CD4-positive, alpha-beta T cell (primary cell): ENCODE results near the gene MARCHF6. TPM values are rescaled to one million over a fixed set of nuclear protein-coding genes. Genes with fewer than 3 reads are reported as not detected.

Experiments
- ATAC-seq: fragments of 200-7000 bp; cut with Tn5 transposase; one replicate; pipeline ENCODE4 v1.10.0; 2022; ENCODE audit warnings: mild to moderate bottlenecking; ENCODE audit not compliant: poor library complexity
- CTCF ChIA-PET: fragments of 350-600 bp; sonication (Branson Sonifier 250); formaldehyde crosslinking; loops from one replicate; lab custom pipeline; 2021; ENCODE audit warnings: antibody characterized with exemption, inconsistent platforms; lab: Charles Lee
- POLR2A ChIA-PET: fragments of 350-600 bp; sonication (Branson Sonifier 250); formaldehyde crosslinking; loops from one replicate; lab custom pipeline; 2021; ENCODE audit warnings: antibody characterized with exemption, inconsistent platforms; lab: Charles Lee
- DNase-seq, 14 experiments: peaks; one replicate each; pipeline ENCODE4 v3.0.0-alpha.2; 2013 to 2020; ENCODE audit warnings: mixed read lengths in 2 of 14
- H3K27ac ChIP-seq, 2 donors: one replicate each; pipeline versions ENCODE4 v1.5.1 to v1.7.0; 2013; ENCODE audit warnings: low read length in 2 of 2, low read depth in 1 of 2, mild to moderate bottlenecking in 1 of 2
- H3K27me3 ChIP-seq, 2 experiments: 1 replicate in 1 of 2; 2 replicates in 1 of 2; pipeline versions ENCODE4 v1.6.1 to v1.7.0; 2013; ENCODE audit warnings: low read length in 2 of 2, control low read depth in 1 of 2, mild to moderate bottlenecking in 1 of 2, moderate library complexity in 1 of 2; ENCODE audit not compliant: insufficient read depth in 2 of 2, control insufficient read depth in 1 of 2
- H3K36me3 ChIP-seq: one replicate; pipeline ENCODE4 v1.6.1; 2013; ENCODE audit warnings: low read length, control low read depth; ENCODE audit not compliant: insufficient read depth
- H3K4me1 ChIP-seq: one replicate; pipeline ENCODE4 v1.6.1; 2013; ENCODE audit warnings: low read length, control low read depth; ENCODE audit not compliant: insufficient read depth
- H3K4me3 ChIP-seq: one replicate; pipeline ENCODE4 v1.5.1; 2013; ENCODE audit warnings: mild to moderate bottlenecking, low read length, moderate library complexity
- H3K9me3 ChIP-seq, 2 experiments: 1 replicate in 1 of 2; 2 replicates in 1 of 2; pipeline versions ENCODE4 v1.6.1 to v1.7.0; 2013; ENCODE audit warnings: low read length in 2 of 2, mild to moderate bottlenecking in 2 of 2, control low read depth in 1 of 2, moderate library complexity in 1 of 2; ENCODE audit not compliant: control insufficient read depth in 1 of 2, insufficient read depth in 1 of 2
- H3K27ac Mint-ChIP-seq: one replicate; pipeline ENCODE4 v1.8.0; 2020; ENCODE audit warnings: mixed read lengths
- H3K27me3 Mint-ChIP-seq: one replicate; pipeline ENCODE4 v1.8.0; 2021; ENCODE audit warnings: mixed read lengths
- H3K36me3 Mint-ChIP-seq: one replicate; pipeline ENCODE4 v1.8.0; 2021; ENCODE audit warnings: low read depth, mixed read lengths
- H3K4me1 Mint-ChIP-seq: one replicate; pipeline ENCODE4 v1.8.0; 2021; ENCODE audit warnings: low read depth, mixed read lengths
- H3K4me3 Mint-ChIP-seq: one replicate; pipeline ENCODE4 v1.8.0; 2020; ENCODE audit warnings: mild to moderate bottlenecking, mixed read lengths
- H3K9me3 Mint-ChIP-seq: one replicate; pipeline ENCODE4 v1.8.0; 2020; ENCODE audit warnings: mixed read lengths
- intact Hi-C, 2 experiments: fragments of 100-400 bp; cut with DNase I in 1 of 2; cut with micrococcal nuclease in 1 of 2; formaldehyde crosslinking; loops; one replicate each; pipeline versions ENCODE4 v1.15.1 to v1.9.0; 2023 to 2025; cut with DNase I, micrococcal nuclease
- total RNA-seq, 174 experiments: library from RNA in 2 of 174; stranded (reverse) in 2 of 174; gene quantifications; one replicate each; pipeline ENCODE4 v1.2.3 and lab custom pipeline; 2021 to 2026
- TF ChIP-seq, protein P1 (sequence below): fragments of 200-600 bp; IDR thresholded peaks from one replicate; pipeline ENCODE4 v1.8.0; 2022; ENCODE audit warnings: antibody characterized with exemption, mild to moderate bottlenecking

The MARCHF6 gene
- total RNA-seq, 2 experiments from 2014 or later, result 176 to 182 TPM

- DNase-seq, result no peak
- no peak overlapping the region for H3K27ac ChIP-seq
- H3K27me3 ChIP-seq, result peaks cover 4 to 15% of the 10 kb centered on the region in 2 experiments
- Mint-ChIP-seq H3K27ac (no peak overlapping the region), H3K36me3 (no peaks in the 10 kb centered on the region), H3K4me3 (no peak overlapping the region), H3K4me1 (peaks cover 6% of the 10 kb centered on the region), H3K27me3 (peaks cover 8% of the 10 kb centered on the region), H3K9me3 (no peaks in the 10 kb centered on the region)
- intact Hi-C loops, result no loop called here
- ATAC-seq, result no peak
- no peaks in the 10 kb centered on the region for H3K36me3 ChIP-seq
- no peaks in the 10 kb centered on the region for H3K9me3 ChIP-seq
- ChIA-PET CTCF (no interaction called here), POLR2A (no interaction called here)
- H3K4me3 ChIP-seq, result no peak overlapping the region
- TF ChIP-seq, protein P1, sequence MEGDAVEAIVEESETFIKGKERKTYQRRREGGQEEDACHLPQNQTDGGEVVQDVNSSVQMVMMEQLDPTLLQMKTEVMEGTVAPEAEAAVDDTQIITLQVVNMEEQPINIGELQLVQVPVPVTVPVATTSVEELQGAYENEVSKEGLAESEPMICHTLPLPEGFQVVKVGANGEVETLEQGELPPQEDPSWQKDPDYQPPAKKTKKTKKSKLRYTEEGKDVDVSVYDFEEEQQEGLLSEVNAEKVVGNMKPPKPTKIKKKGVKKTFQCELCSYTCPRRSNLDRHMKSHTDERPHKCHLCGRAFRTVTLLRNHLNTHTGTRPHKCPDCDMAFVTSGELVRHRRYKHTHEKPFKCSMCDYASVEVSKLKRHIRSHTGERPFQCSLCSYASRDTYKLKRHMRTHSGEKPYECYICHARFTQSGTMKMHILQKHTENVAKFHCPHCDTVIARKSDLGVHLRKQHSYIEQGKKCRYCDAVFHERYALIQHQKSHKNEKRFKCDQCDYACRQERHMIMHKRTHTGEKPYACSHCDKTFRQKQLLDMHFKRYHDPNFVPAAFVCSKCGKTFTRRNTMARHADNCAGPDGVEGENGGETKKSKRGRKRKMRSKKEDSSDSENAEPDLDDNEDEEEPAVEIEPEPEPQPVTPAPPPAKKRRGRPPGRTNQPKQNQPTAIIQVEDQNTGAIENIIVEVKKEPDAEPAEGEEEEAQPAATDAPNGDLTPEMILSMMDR, result no peak
- H3K4me1 ChIP-seq, result peaks cover 4% of the 10 kb centered on the region
These were observed 41.7 kb upstream of the MARCHF6 start for GRCh38 chr5:10311595-10312425.

DNA sequence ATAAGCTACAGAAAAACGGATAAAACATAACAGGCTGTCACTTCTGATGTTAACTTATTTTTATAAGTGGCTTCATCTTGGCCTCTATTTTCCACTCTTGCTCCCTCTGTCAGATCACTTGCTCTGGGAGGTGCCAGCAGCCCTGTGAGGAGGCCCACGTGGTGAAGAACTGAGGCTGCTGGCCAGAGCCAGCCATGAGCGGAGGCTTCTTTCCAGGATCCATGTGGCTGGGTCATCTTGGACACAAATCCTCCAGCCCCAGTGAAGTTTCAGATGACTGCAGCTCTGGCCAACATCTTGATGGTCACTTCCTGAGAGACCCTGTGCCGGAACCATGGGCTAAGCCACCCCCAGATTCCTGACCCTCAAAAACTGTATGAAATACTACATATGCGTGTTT is 38.3 kb upstream of the MARCHF6 start:
- H3K27ac Mint-ChIP-seq, result no peak overlapping the region
- Histone ChIP-seq H3K4me1 (no peaks in the 10 kb centered on the region), H3K27ac (no peak overlapping the region), H3K36me3 (no peaks in the 10 kb centered on the region), H3K4me3 (no peak overlapping the region), H3K27me3 (no peaks in the 10 kb centered on the region), H3K9me3 (no peaks in the 10 kb centered on the region)
- ATAC-seq (no peak), DNase-seq (no peak)
- H3K4me1 Mint-ChIP-seq, result no peaks in the 10 kb centered on the region
- no peaks in the 10 kb centered on the region for H3K9me3 Mint-ChIP-seq
- H3K27me3 Mint-ChIP-seq, result no peaks in the 10 kb centered on the region
- H3K36me3 Mint-ChIP-seq, result no peaks in the 10 kb centered on the region
- intact Hi-C loops, result no loop called here
- no peak overlapping the region for H3K4me3 Mint-ChIP-seq
- POLR2A ChIA-PET, result no interaction called here
- TF ChIP-seq, protein P1, result no peak
- CTCF ChIA-PET, result interaction anchor here (0.9 kb wide), 1 partner anchor 49 kb away, joined by 4 read pairs; no protein-coding TSS in a partner anchor

DNA sequence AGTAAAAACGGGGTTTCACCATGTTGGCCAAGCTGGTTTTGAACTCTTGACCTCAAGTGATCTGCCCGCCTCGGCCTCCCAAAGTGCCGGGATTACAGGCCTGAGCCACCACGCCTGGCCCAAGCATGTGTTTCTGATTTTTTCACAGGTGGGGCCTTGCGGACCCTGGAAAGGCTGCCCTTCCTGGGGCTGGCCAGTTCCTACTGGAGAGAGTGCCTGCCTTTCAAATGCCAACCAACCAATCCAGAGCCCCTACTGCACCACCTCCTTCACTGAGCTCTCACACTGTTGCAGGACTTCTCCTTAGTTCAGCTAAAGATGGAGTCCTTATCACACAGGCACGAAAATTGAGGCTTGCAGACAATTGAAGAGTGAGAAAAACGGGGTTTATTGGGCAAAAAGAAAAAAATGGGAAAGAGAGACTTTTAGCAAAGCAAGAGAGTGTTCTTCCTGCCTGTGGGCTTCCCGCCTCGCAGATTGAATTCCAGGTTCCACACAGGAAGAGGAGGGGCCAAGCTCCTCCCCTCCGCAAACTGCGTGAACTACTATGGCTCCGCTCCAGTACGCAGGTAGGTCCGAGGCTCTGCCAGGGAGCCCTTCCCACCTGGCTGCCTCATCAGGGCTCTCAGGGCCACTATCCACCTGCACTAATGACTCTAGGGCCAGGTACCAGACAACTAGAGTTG is 37.5 kb upstream of the MARCHF6 start:
- POLR2A ChIA-PET, result no interaction called here
- H3K4me3 Mint-ChIP-seq, result no peak overlapping the region

More for the DNA sequence above, 37.5 kb upstream of the MARCHF6 start:
- no peak for ATAC-seq
- H3K4me1 Mint-ChIP-seq, result no peaks in the 10 kb centered on the region
- CTCF ChIA-PET, result no interaction called here
- Histone ChIP-seq H3K9me3 (no peaks in the 10 kb centered on the region), H3K4me3 (no peak overlapping the region), H3K4me1 (no peaks in the 10 kb centered on the region), H3K36me3 (no peaks in the 10 kb centered on the region), H3K27ac (no peak overlapping the region), H3K27me3 (no peaks in the 10 kb centered on the region)
- H3K9me3 Mint-ChIP-seq, result no peaks in the 10 kb centered on the region
- no peak for DNase-seq
- H3K27me3 Mint-ChIP-seq, result no peaks in the 10 kb centered on the region
- TF ChIP-seq, protein P1, result no peak
- no peaks in the 10 kb centered on the region for H3K36me3 Mint-ChIP-seq
- intact Hi-C loops, result no loop called here
- H3K27ac Mint-ChIP-seq, result no peak overlapping the region
